ENCODE measurements around the gene DIS3L2.

Gene DIS3L2

GRCh38 chr2:232238596-232238995, 277.1 kb downstream of the DIS3L2 start:
- no peak for DNase-seq (ENCODE audit: low read depth)
- TF ChIP-seq CTCF (IDR thresholded peaks at IDR 0.05; ENCODE audit: insufficient read depth, low read depth, low read length, missing control alignments) = no peak
- H3K4me3 ChIP-seq (ENCODE audit: low read length) = no peak overlapping the region

- DNase-seq (ENCODE audit: low read depth) = peak; percentile 94
- H3K4me3 ChIP-seq (ENCODE audit: low read length) = no peak overlapping the region
- no peak for TF ChIP-seq CTCF (IDR thresholded peaks at IDR 0.05; ENCODE audit: insufficient read depth, low read depth, low read length, missing control alignments)
Observed at GRCh38 chr2:232239951-232240681, 278.6 kb downstream of the DIS3L2 start.

GRCh38 chr2:232240906-232241305, 279.4 kb downstream of the DIS3L2 start:
- no peak overlapping the region for H3K4me3 ChIP-seq (ENCODE audit: low read length)
- no peak for DNase-seq (ENCODE audit: low read depth)
- TF ChIP-seq CTCF (IDR thresholded peaks at IDR 0.05; ENCODE audit: insufficient read depth, low read depth, low read length, missing control alignments) = no peak

GRCh38 chr2:232242316-232242715, 280.8 kb downstream of the DIS3L2 start:
- DNase-seq (ENCODE audit: low read depth) = no peak
- no peak for TF ChIP-seq CTCF (IDR thresholded peaks at IDR 0.05; ENCODE audit: insufficient read depth, low read depth, low read length, missing control alignments)
- H3K4me3 ChIP-seq (ENCODE audit: low read length) = no peak overlapping the region

- no peak for DNase-seq (ENCODE audit: low read depth)
- no peak for TF ChIP-seq CTCF (IDR thresholded peaks at IDR 0.05; ENCODE audit: insufficient read depth, low read depth, low read length, missing control alignments)
- H3K4me3 ChIP-seq (ENCODE audit: low read length) = no peak overlapping the region
Observed at GRCh38 chr2:232245111-232245510, 283.6 kb downstream of the DIS3L2 start.

GRCh38 chr2:232246245-232246644, 284.7 kb downstream of the DIS3L2 start:
- no peak for DNase-seq (ENCODE audit: low read depth)
- TF ChIP-seq CTCF (IDR thresholded peaks at IDR 0.05; ENCODE audit: insufficient read depth, low read depth, low read length, missing control alignments) = no peak
- no peak overlapping the region for H3K4me3 ChIP-seq (ENCODE audit: low read length)

GRCh38 chr2:232249096-232249495, 287.6 kb downstream of the DIS3L2 start:
- H3K4me3 ChIP-seq (ENCODE audit: low read length) = no peak overlapping the region
- DNase-seq (ENCODE audit: low read depth) = no peak
- no peak for TF ChIP-seq CTCF (IDR thresholded peaks at IDR 0.05; ENCODE audit: insufficient read depth, low read depth, low read length, missing control alignments)
